Suppressor macrophage (primary cell): ENCODE data around the gene SLC35F3.
"Not testable (repeated sequence)": the region's sequence is repeated elsewhere in the genome, so short reads cannot be mapped to it uniquely, and the experiment has no call there.

ENCODE experiments used
- DNase-seq, 4 experiments: peaks; one replicate each; pipeline ENCODE4 v3.0.0-alpha.2; 2020 to 2022

Gene SLC35F3

DNA sequence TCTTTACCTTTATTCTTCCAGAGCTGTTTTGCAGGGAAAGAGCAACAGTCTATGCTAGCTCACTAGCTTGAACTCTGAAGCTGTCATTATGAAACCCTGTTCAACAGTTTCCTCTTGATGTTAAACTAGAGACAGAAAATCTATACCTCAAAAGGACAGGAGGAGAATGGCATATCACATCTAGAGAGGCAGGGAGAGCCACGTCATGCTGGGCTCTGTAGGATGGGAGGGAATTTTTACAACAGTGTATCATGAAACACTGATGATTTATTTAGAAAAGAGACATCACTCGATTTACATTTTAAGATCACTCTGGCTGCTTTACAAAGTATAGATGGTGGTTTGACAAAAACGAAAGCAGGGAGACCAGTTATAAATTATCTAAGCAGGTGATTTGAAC, 243.9 kb downstream of the SLC35F3 start:
- no peak for DNase-seq

DNA sequence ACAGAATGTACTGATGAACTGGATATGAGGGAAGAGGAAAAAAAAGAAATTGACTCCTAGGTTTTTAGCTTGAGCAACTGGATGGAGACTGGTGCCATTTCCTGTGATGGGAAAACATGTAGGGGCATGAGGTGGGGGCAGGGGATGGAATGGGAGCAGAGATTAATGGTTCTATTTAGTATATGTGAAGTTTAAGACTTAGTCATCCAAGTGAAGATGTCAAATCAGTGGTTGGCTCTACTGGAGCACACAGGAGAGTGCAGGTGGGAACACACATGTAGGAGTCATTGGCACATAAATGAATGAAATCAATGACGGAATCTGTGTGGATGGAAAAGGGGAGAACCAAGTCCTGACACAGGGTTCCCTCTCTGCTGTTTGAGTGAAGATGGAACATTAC, 244.3 kb downstream of the SLC35F3 start:
- no peak for DNase-seq

DNA sequence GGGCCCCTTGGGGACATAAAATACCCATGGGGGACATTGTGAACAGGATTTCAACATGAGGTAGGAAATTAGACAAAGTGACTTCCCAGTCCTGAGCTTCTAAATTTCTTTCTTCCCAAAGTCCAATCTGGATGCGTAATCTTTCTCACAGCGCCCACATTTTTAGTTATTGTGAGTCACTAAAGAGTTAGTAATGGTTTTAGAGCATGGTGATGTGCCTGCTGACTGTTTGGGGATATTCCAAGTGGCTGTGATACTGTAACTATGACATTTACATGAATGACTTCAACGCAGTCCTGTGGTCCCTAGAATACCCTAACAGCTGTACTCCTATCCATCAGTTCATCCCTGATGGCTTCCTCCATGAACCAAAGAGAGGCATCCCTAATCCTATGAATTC, 244.7 kb downstream of the SLC35F3 start:
- DNase-seq: no peak

DNA sequence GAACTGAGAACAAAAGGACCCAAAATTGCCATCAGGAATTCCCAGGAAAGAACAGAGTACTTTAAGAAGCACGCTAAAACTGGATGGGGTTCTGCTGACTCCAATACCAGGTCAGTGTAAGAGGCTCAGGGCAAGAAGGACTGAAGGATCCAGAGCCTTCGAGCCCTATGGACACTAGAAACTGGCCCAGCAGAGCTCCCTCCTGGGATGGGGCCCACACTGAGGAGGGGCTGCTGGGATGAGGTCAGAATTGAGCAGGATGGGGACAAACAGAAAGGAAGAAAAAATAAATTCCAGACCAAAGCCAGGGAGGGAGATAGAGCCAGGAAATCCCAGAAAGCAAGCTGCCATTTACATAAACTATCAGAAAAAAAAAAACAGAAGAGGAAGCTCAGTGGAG, 246.4 kb downstream of the SLC35F3 start:
- no peak for DNase-seq

GRCh38 chr1:234152344-234152743, 247.9 kb downstream of the SLC35F3 start:
- not testable (repeated sequence) for DNase-seq

DNA sequence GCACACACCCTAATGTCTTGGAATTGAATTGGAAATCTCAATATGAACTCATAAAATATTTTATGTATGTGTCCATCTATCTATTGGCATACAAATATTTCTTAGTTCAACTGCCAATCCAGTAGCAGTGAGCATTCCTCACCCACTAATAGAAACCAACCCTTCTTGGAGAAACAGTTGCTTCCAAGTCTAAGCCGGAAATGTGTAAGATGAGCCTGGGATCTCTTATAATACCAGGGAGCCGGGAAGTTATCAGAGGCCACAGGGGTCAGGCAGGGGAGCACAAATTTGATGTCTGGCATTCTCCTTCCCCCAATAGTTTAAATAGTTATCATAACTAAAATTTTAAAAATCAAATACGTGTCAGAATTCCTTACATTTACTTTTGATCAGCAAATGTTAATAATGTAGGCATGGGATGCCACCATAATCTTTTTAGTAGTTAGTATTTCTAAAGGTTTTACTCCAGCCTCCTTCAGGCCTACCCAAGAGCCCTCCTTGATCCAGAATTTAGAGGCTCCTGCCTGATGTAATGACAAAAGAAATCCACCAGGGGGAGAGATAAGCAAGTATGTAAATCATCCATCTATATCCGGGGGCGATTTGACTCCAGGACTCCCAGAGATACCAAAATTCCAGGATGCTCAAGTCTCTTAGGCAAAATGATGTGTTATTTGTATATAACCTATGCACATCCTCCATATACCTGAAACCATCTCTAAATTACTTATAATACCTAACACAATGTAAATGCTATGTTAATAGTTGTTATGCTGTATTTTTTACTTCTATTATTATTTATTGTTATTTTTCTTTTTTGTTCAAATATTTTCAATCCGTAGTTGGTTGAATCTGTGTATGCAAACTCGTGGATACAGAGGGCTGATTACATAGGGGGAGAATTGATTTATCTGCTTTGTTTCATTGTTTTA, 250.1 kb downstream of the SLC35F3 start:
- DNase-seq: peak; percentile 65 to 88 (median 74)

- DNase-seq: no peak
These were observed 258.2 kb downstream of the SLC35F3 start for GRCh38 chr1:234162661-234163060.

DNA sequence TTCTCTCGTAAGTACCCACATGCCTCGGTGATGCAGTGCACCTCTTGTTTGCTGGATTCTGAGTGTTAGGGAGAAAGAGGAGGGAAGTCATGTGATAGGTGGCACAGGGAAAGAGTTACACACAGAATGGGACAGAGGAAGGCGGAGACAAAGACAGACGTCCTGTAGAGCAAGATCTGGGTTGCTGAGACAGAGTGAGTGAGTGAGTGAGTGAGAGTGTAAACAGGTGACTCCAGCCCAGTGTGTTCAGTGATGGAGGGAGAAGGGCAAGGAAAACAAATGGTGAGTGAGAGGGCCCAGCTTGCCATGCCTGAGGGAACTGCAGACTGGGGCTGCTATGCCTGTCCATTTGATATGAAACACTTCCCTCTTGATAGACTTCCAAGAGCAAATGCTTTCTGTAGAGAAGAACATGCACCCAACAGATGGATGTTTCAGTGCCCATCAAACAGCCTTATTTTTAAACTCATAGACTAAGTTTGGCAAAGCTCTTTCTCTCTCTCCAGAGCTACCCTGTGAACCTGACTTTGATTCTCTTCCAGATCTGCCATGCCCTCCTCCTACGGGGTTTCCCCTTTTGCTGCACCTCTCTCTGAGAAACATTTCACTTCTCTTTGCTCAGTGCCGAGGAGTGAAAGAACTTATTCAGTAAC, 258.9 kb downstream of the SLC35F3 start:
- peak in 2 of 4 experiments; percentile 6 to 16 for DNase-seq

DNA sequence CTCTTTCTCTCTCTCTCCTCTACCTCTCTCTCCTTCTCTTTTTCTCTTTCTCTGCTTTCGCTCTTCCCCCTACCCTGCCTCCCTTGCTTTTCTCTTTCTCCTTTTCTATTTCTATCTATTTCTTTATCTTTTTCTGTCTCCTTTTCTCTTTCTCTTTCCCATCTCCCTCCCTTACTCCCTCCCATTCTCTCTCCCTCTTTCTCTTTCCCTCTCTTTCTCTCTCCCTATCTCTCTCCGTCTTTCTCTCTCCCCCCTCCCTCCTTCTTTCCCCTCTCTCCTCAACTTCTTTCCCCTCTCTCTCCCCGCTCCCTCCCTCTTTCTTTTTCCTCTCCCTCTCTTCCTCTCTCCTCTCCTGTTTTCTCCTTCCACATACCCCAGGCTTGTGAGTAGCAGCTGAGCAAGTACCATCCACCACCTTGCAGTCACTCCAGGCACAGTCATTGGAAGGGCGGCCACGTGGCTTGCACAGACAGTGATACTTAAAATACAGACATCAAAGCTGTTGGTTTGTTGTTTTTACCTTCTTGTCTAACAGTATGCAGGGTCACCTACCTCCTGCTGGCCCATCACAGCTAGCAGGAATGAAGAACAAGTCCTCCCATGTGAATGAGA, 259.7 kb downstream of the SLC35F3 start:
- DNase-seq: no peak

- DNase-seq: no peak
These were observed 263.7 kb downstream of the SLC35F3 start for GRCh38 chr1:234168061-234168724.

- no peak for DNase-seq
These were observed 264.8 kb downstream of the SLC35F3 start for GRCh38 chr1:234169161-234169849.

DNA sequence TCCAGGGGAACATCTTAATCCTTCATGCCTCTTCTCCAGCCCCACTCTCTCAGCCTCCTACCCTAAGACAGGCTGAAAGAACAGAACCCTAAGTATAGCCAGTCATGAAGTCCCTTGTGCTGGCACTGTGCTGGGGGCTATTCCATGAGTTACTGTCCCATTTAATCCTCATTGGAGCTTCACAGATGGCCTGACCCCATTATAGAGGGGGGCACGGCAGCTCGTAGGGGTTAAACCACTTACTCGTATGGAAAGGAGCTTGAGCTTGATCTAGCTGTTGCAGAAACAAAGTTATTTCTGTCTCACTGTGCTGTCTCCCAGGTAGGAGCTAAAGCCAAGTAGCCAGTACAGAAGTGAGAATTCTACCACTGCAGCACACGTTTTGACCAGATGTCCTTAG, 265.6 kb downstream of the SLC35F3 start:
- DNase-seq: no peak

- DNase-seq: no peak
These were observed 266.1 kb downstream of the SLC35F3 start for GRCh38 chr1:234170622-234171021.

DNA sequence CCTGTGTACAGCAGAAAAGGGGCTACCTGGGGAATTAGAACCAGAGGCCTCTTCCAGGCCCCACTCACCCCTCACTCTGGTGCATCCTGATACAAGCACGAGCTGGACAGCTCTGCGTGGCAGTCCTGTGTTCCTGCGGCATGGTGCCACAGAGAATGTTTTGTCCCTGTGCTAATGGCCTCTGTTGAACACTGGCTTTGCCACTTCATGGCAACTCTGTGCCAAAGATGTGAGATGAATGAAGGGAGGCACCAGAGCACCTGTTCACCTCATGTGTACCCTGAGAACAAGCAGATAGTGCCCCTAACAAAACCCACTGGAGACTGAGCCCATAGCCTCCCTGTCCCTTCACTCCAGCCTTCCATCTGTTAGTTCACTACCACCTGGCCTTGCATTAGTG, 269.5 kb downstream of the SLC35F3 start:
- DNase-seq: no peak

DNA sequence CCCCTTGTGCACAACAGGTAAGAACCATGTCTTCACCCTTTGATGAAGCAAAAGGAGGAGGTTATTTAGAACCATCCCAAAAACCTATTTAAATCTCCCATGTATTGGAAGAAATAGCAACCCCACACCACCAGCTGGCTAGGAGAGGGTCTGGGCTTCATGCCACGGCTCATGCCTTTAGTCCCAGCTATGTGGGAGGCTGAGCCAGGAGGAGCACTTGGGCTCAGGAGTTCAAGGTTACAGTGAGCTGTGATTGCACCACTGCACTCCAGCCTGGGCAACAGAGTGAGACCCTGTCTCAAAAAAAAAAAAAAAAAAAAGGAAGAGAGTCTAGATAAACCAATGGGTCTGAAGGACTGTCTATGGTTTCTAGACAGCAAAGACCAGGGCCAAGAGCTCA, 270.9 kb downstream of the SLC35F3 start:
- DNase-seq: no peak

DNA sequence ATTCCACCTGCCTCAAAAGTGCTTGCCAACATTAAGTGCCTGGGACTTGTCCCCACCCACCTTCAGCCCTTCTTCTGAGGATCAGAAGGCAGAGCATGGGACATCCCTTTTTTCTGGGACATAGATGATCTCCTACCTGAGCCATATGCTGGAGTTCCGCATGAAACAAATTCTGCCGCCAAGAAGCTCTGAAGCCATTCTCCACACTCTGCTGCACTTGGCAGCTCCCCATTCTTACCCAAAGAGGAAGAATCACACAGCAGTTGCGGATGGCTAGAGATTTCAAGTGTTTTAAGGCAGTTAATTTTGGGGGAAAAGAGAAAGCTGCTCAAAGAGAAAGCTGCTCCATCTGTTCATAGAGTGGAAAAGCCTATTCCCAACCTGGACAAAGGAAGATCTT, 271.5 kb downstream of the SLC35F3 start:
- no peak for DNase-seq

DNA sequence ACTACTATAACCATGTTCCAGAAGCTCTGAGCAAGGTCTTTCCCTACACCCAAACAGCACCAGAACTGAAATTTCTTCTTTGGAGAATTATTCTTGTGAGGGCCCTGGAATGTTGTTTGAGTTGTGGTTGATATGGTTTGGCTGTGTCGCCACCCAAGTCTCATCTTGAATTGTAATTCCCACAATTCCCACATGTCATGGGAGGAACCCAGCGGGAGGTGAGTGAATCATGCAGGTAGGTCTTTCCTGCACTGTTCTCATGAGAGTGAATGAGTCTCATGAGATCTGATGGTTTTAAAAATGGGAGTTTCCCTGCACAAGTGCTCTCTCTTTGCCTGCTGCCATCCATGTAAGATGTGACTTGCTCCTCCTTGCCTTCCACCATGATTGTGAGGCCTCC, 272.4 kb downstream of the SLC35F3 start:
- not testable (repeated sequence) for DNase-seq

DNA sequence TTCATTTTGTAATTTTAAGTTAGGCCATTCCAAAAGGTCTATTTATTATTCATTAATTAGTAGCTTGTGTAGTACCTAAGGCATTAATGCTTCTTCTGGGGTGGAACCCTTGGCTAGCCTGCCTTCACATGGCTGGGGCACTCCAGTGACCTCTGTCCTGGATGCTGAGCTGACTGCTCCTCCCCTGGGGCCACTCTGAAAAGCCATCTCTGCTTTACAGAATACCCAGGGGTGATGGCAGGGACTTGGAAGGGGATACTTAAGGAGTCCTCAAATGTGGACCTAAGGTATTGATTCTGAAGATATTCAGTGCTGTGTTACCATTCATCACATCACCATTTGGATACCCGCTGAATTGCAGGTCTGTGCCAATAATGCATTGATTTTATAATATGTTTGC, 281.0 kb downstream of the SLC35F3 start:
- DNase-seq: no peak

DNA sequence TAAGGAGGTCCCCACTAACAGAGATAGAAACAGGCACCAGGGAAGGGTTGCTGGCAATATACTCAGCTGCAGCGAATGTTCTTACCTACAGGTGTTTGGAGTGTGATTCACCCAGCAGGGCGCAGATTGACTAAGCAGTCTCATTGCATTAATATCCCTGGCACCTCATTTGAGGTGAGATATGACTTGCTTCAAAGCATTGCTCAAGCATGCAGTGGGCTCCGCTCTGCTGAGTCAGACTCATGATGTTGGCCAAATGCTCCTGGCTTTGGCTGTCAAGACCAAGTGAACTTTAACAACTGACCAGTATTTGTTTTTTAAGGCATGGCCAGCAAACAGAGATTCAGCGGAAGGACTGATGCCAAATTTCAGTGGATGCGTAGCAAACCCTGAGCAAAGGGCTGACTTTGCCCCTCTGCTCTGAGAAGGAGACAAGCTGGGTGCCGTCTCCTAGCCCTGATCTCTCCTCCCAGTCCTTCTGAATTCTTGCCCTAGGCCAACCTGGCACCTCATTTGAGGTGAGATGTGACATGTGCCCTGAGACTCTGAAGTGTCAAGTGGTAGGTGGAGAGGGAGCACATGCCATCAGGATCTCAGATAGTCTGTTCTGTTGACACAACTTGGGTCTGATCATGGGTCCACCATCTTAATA, 281.7 kb downstream of the SLC35F3 start:
- no peak for DNase-seq

GRCh38 chr1:234188454-234188792, 283.9 kb downstream of the SLC35F3 start:
- peak in 1 of 4 experiments; percentile 16 for DNase-seq

DNA sequence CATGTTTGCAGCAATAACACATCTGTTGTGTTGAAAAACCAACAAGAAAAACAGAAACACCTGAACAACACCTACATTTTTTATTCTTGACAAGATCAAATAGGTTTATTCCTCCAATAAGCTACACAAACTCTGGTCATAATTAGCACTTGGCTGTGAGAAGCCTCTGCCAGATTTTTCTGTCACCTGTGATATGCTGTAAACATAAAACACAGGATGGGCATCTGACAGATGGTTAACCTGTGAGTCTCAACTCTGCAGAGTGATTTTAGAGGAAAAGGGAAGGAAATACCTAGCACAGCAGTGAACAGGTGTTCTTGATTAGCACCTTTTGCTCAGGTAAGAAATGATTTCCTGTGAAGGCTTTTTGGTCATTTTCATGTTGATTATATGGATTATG, 293.4 kb downstream of the SLC35F3 start:
- no peak for DNase-seq
